ENCODE results near the gene COPS2. TPM values are rescaled to one million over a fixed set of nuclear protein-coding genes. Genes with fewer than 3 reads are reported as not detected.

Gene COPS2

Small RNA genes within 50 kb of the gene (small RNA-seq; reads per million reads assigned to genes)
- gene MIR4716, result not detected
- not detected for gene RF00019
- gene RN7SL307P, result not detected

Data from skeletal muscle satellite cell (primary cell).